NB4 (cell line): ENCODE data around the gene CRADD.

ENCODE experiments used
- DNase-seq: peaks from one replicate; pipeline ENCODE4 v3.0.0; 2010; ENCODE audit warnings: low read depth
- H3K4me3 ChIP-seq: one replicate; pipeline ENCODE4 v1.5.1; 2011; ENCODE audit warnings: mild to moderate bottlenecking, low read depth, low read length, moderate library complexity
- MAX ChIP-seq: IDR thresholded peaks from 2 replicates; pipeline ENCODE4 v1.6.1; 2011; ENCODE audit warnings: low read depth, low read length
- MYC ChIP-seq: IDR thresholded peaks from 2 replicates; pipeline ENCODE4 v1.6.1; 2011; ENCODE audit warnings: low read depth, low read length
- POLR2A ChIP-seq: IDR thresholded peaks from 2 replicates; pipeline ENCODE4 v1.6.1; 2011; ENCODE audit warnings: mild to moderate bottlenecking; ENCODE audit not compliant: insufficient read length; ENCODE audit errors: extremely low read depth
- TF ChIP-seq, protein P1 (sequence below): IDR thresholded peaks from one replicate; pipeline ENCODE4 v1.5.1; 2012; ENCODE audit warnings: low read depth, low read length

Gene CRADD

GRCh38 chr12:93895089-93895445 is 217.9 kb downstream of the CRADD start:
- no peak for DNase-seq
- no peak for TF ChIP-seq MAX
- TF ChIP-seq POLR2A = no peak
- TF ChIP-seq, protein P1, sequence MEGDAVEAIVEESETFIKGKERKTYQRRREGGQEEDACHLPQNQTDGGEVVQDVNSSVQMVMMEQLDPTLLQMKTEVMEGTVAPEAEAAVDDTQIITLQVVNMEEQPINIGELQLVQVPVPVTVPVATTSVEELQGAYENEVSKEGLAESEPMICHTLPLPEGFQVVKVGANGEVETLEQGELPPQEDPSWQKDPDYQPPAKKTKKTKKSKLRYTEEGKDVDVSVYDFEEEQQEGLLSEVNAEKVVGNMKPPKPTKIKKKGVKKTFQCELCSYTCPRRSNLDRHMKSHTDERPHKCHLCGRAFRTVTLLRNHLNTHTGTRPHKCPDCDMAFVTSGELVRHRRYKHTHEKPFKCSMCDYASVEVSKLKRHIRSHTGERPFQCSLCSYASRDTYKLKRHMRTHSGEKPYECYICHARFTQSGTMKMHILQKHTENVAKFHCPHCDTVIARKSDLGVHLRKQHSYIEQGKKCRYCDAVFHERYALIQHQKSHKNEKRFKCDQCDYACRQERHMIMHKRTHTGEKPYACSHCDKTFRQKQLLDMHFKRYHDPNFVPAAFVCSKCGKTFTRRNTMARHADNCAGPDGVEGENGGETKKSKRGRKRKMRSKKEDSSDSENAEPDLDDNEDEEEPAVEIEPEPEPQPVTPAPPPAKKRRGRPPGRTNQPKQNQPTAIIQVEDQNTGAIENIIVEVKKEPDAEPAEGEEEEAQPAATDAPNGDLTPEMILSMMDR = no peak
- no peak for TF ChIP-seq MYC

GRCh38 chr12:93896427-93896826 is 219.3 kb downstream of the CRADD start:
- TF ChIP-seq POLR2A = no peak
- TF ChIP-seq MYC = no peak
- TF ChIP-seq, protein P1 = no peak
- no peak for TF ChIP-seq MAX
- no peak for DNase-seq
- no peak overlapping the region for H3K4me3 ChIP-seq

More at GRCh38 chr12:93895089-93895445, 217.9 kb downstream of the CRADD start:
- no peak overlapping the region for H3K4me3 ChIP-seq

DNA sequence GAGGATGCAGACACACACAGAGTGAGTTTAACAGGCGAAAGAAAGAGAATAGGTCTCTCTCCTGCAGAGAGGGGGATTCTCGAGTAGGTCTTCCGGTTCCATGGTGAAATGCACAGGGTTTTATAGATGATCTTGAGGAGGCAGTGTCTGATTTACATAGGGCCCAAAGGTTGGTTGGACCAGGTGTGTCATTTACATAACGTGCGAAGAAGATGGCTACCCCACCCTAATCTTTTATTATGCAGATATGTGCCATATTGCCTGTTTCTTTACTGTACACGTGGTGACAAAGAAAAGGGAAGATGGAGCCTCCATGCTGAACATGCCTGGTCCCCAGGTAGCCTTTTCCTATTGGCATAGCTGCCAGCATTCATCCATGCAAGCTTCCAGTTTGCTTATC is 219.8 kb downstream of the CRADD start:
- TF ChIP-seq MYC = no peak
- H3K4me3 ChIP-seq = no peak overlapping the region
- DNase-seq = no peak

- H3K4me3 ChIP-seq = no peak overlapping the region
- DNase-seq = no peak
- TF ChIP-seq POLR2A = no peak
- TF ChIP-seq MYC = no peak
- no peak for TF ChIP-seq MAX
- TF ChIP-seq, protein P1 = no peak
These were observed 224.6 kb downstream of the CRADD start for GRCh38 chr12:93901739-93902138.

GRCh38 chr12:93902192-93902591 is 225.0 kb downstream of the CRADD start:
- no peak for DNase-seq
- H3K4me3 ChIP-seq = no peak overlapping the region
- TF ChIP-seq, protein P1 = no peak
- no peak for TF ChIP-seq MAX
- no peak for TF ChIP-seq MYC
- no peak for TF ChIP-seq POLR2A

GRCh38 chr12:93902736-93903562 is 225.8 kb downstream of the CRADD start:
- H3K4me3 ChIP-seq = no peak overlapping the region
- no peak for DNase-seq
- no peak for TF ChIP-seq MYC
- TF ChIP-seq, protein P1 = no peak
- TF ChIP-seq MAX = no peak
- TF ChIP-seq POLR2A = no peak
